GM12878 (cell line): ENCODE results near the gene GPX7. TPM values are rescaled to one million over a fixed set of nuclear protein-coding genes. Genes with fewer than 3 reads are reported as not detected.

Experiments used
- ATAC-seq: fragments of 200-7000 bp; cut with Tn5 transposase; 3 replicates; pipeline ENCODE4 v1.9.1; 2020; ENCODE audit warnings: mild to moderate bottlenecking, moderate library complexity
- BruUV-seq: library from RNA; stranded (reverse); fragments of 400-500 nt; replicated peaks from 2 replicates; lab custom pipeline; 2021; lab: Mats Ljungman, UMichigan
- CTCF ChIA-PET: fragments of 300-600 bp; sonication (Branson Sonifier 250); formaldehyde crosslinking; extraction: SDS; loops from one replicate; lab custom pipeline; 2021; ENCODE audit warnings: inconsistent platforms; lab: Yijun Ruan, JAX
- POLR2A ChIA-PET: fragments of 350-600 bp; formaldehyde crosslinking; extraction: SDS; loops from one replicate; lab custom pipeline; 2021; ENCODE audit warnings: inconsistent platforms; lab: Charles Lee
- RAD21 ChIA-PET: fragments of 300-600 bp; sonication (Branson Sonifier 250); formaldehyde crosslinking; loops from one replicate; lab custom pipeline; 2023; ENCODE audit warnings: antibody characterized with exemption; ENCODE audit not compliant: unreplicated experiment; lab: Charles Lee
- SMC1A ChIA-PET: fragments of 300-600 bp; sonication (Branson Sonifier 250); formaldehyde crosslinking; loops from one replicate; lab custom pipeline; 2023; ENCODE audit not compliant: unreplicated experiment, uncharacterized antibody; lab: Charles Lee
- DNase-seq: peaks from one replicate; pipeline ENCODE4 v3.0.0-alpha.2; 2011; ENCODE audit warnings: low read depth, low spot score
- FAIRE-seq: peaks from 3 replicates; lab custom pipeline; 2011; peaks lifted over from hg19 to GRCh38; lab: Jason Lieb, UNC
- H2AFZ ChIP-seq: 2 replicates; pipeline ENCODE4 v1.6.0; 2011; ENCODE audit warnings: low read depth, low read length, control low read depth; ENCODE audit not compliant: control insufficient read depth
- H3K27ac ChIP-seq: 2 replicates; pipeline ENCODE4 v1.5.1; 2011; ENCODE audit warnings: control low read depth; ENCODE audit not compliant: control insufficient read depth, insufficient read depth
- H3K27me3 ChIP-seq, 2 experiments: replicated peaks in 1 of 2; 2 replicates each; pipeline versions ENCODE4 v1.6.0 to v1.6.1; 2011; ENCODE audit warnings: low read length in 1 of 2; ENCODE audit not compliant: control insufficient read depth in 2 of 2, insufficient read depth in 2 of 2
- H3K36me3 ChIP-seq, 2 experiments: 2 replicates each; pipeline ENCODE4 v1.5.1; 2011; ENCODE audit warnings: low read length in 1 of 2; ENCODE audit not compliant: control insufficient read depth in 2 of 2, insufficient read depth in 2 of 2
- H3K4me1 ChIP-seq: 2 replicates; pipeline ENCODE4 v1.6.1; 2011; ENCODE audit warnings: mild to moderate bottlenecking, low read length, moderate library complexity, mixed read lengths; ENCODE audit not compliant: control insufficient read depth, insufficient read depth
- H3K4me2 ChIP-seq: 2 replicates; pipeline ENCODE4 v1.6.0; 2011; ENCODE audit warnings: control low read depth; ENCODE audit not compliant: control insufficient read depth, insufficient read depth
- H3K4me3 ChIP-seq: fragments of 200-600 bp; sonication (generic); 2 replicates; pipeline ENCODE4 v1.5.1; 2016
- H3K79me2 ChIP-seq: 2 replicates; pipeline ENCODE4 v1.6.0; 2011; ENCODE audit warnings: low read length; ENCODE audit not compliant: control insufficient read depth, insufficient read depth
- H3K9ac ChIP-seq: 2 replicates; pipeline ENCODE4 v1.8.0; 2011; ENCODE audit warnings: low read length, control low read depth, mixed read lengths; ENCODE audit not compliant: control insufficient read depth, insufficient read depth
- H3K9me3 ChIP-seq: replicated peaks from 3 replicates; pipeline ENCODE4 v1.5.1; 2011; ENCODE audit warnings: mild to moderate bottlenecking, low read length; ENCODE audit not compliant: control insufficient read depth, insufficient read depth
- H4K20me1 ChIP-seq: 2 replicates; pipeline ENCODE4 v1.6.0; 2011; ENCODE audit not compliant: control insufficient read depth, insufficient read depth
- ATF3 ChIP-seq: IDR thresholded peaks from 2 replicates; pipeline ENCODE4 v1.6.1; 2011; ENCODE audit warnings: low read depth, mild to moderate bottlenecking, low read length, moderate library complexity, borderline replicate concordance; ENCODE audit errors: extremely low read depth
- CHD4 ChIP-seq: fragments of 200-600 bp; sonication (generic); IDR thresholded peaks from 2 replicates; pipeline ENCODE4 v1.6.1; 2016; ENCODE audit warnings: mild to moderate bottlenecking
- CUX1 ChIP-seq: IDR thresholded peaks from 2 replicates; pipeline ENCODE4 v1.6.1; 2012; ENCODE audit warnings: improper control_type of control experiment, low read depth, low read length; ENCODE audit not compliant: insufficient replicate concordance
- E2F8 ChIP-seq: fragments of 450-650 bp; IDR thresholded peaks from 2 replicates; pipeline ENCODE4 v1.6.1; 2018; ENCODE audit warnings: mild to moderate bottlenecking, low read depth, moderate library complexity; ENCODE audit not compliant: partially characterized antibody
- ESRRA ChIP-seq: IDR thresholded peaks from 2 replicates; pipeline ENCODE4 v1.6.1; 2012; ENCODE audit warnings: mild to moderate bottlenecking, low read length, improper control_type of control experiment
- JUNB ChIP-seq: IDR thresholded peaks from 2 replicates; pipeline ENCODE4 v1.6.1; 2016; ENCODE audit warnings: antibody characterized with exemption, mild to moderate bottlenecking
- LARP7 ChIP-seq: fragments of 450-650 bp; IDR thresholded peaks from 2 replicates; pipeline ENCODE4 v1.6.1; 2017; ENCODE audit warnings: mild to moderate bottlenecking
- NKRF ChIP-seq: fragments of 450-650 bp; conservative IDR thresholded peaks from 2 replicates; pipeline ENCODE4 v1.6.1; 2017; ENCODE audit warnings: mild to moderate bottlenecking, moderate library complexity
- SP1 ChIP-seq: IDR thresholded peaks from one replicate; pipeline ENCODE4 v1.6.1; 2011; ENCODE audit warnings: low read depth, low read length
- ZNF207 ChIP-seq: fragments of 450-650 bp; IDR thresholded peaks from 2 replicates; pipeline ENCODE4 v1.6.1; 2014; ENCODE audit warnings: antibody characterized with exemption, mild to moderate bottlenecking, borderline replicate concordance
- WGBS: methylation state at CpG from one replicate; pipeline ENCODE4 v1.1.6; 2016; ENCODE audit warnings: low lambda C conversion rate; ENCODE audit not compliant: insufficient replicate concordance, insufficient coverage; ENCODE audit errors: missing lambda C conversion rate; 5-methylcytosine and 5-hydroxymethylcytosine counted together
- in situ Hi-C: fragments of 300-500 bp; cut with MboI; formaldehyde crosslinking; loops from 9 replicates; pipeline ENCODE4 v1.14.3; 2018; ENCODE audit warnings: mixed read lengths
- intact Hi-C: fragments of 100-400 bp; cut with micrococcal nuclease; formaldehyde crosslinking; loops from one replicate; pipeline ENCODE4 v1.14.2; 2022; ENCODE audit not compliant: unreplicated experiment
- polyA plus RNA-seq, 11 experiments: library from polyadenylated mRNA; depleted of rRNA in 4 of 11; unstranded in 6 of 11; stranded (reverse) in 5 of 11; fragments of >200 nt; fragmentation: Nextera tagmentation in 4 of 11; fragmentation: Illumina TruSeq in 1 of 11; extraction: Ambion mirVana in 4 of 11; extraction: Trizol in 1 of 11; gene quantifications; 1 replicate in 1 of 11; 2 replicates in 10 of 11; pipeline versions ENCODE4 v1.2.1 to v1.2.3, GENCODE V29; 2011 to 2016; ENCODE audit warnings: inconsistent platforms in 2 of 11, missing spikeins in 2 of 11, low read depth in 1 of 11
- total RNA-seq, 4 experiments: library from RNA; depleted of rRNA in 3 of 4; stranded (reverse); fragments of >200 nt in 3 of 4; fragmentation: Illumina TruSeq in 1 of 4; extraction: Trizol in 1 of 4; gene quantifications; 2 replicates each; pipeline versions ENCODE4 v1.2.1 to v1.2.3, GENCODE V29; 2013 to 2021

The GPX7 gene
- total and polyA plus RNA-seq, 10 of the 15 experiments (the other 5 are each of a cell fraction or from before 2014, with no cell fraction given): 1.9 to 4.2 (median 2.5) TPM; not detected in 1

GRCh38 chr1:52553362-52554266 lies 48.6 kb upstream of the GPX7 start:
- Histone ChIP-seq H3K79me2 (peaks cover 35% of the 10 kb centered on the region), H3K4me2 (peak overlapping the region; percentile 96), H3K36me3 (no peaks in the 10 kb centered on the region), H4K20me1 (no peaks in the 10 kb centered on the region), H3K4me1 (peaks cover 4% of the 10 kb centered on the region), H3K27ac (peak overlapping the region; percentile 78), H3K27me3 (0 out of 4 replicates have a peak, but pooled peaks cover 0 to 6% of the 10 kb centered on the region in 2 experiments), H3K9ac (peak overlapping the region; percentile 82), H3K4me3 (peak overlapping the region; percentile 81), H2AFZ (peak overlapping the region; percentile 94), H3K9me3 (no peaks in the 10 kb centered on the region; the same call in 2 of the 3 replicates)
- in situ Hi-C loops (no loop called here), intact Hi-C loops (loop anchor here (10.0 kb wide), 1 partner anchor 131 kb away; no protein-coding TSS in a partner anchor)
- no peak for DNase-seq
- 12% methylated on average over 31 of the region's 66 CpGs for WGBS
- ATAC-seq: peak; percentile 86
- BruUV-seq: no TSS peak
- ChIA-PET CTCF (interaction anchor here (0.7 to 1.9 kb wide), 3 partner anchors 14 to 148 kb away, joined by 3 to 6 read pairs (median 3); no protein-coding TSS in a partner anchor), POLR2A (interaction anchor here (0.5 to 1.5 kb wide), 11 partner anchors 8 to 1037 kb away, joined by 3 to 6 read pairs (median 5); no protein-coding TSS in a partner anchor), SMC1A (interaction anchor here (1.0 to 1.4 kb wide), 5 partner anchors 23 to 132 kb away, joined by 3 to 4 read pairs (median 3); no protein-coding TSS in a partner anchor), RAD21 (interaction anchor here (0.6 to 2.1 kb wide), 14 partner anchors 14 to 374 kb away, joined by 3 to 19 read pairs (median 4); partner anchors contain the start of genes ORC1 and PRPF38A)
- FAIRE-seq: no peak
- no peak for TF ChIP-seq ATF3
- peak; percentile 92 for TF ChIP-seq LARP7
- TF ChIP-seq ESRRA: no peak
- TF ChIP-seq E2F8: no peak
- 0 out of 2 replicates have a peak, but pooled peaks have one; percentile 47 for TF ChIP-seq NKRF
- TF ChIP-seq ZNF207: peak; percentile 73; the same call in 1 of the 2 replicates
- peak; percentile 53 for TF ChIP-seq SP1
- no peak for TF ChIP-seq CUX1
- no peak for TF ChIP-seq JUNB
- TF ChIP-seq CHD4: no peak
